Astrocyte of the spinal cord (primary cell): ENCODE measurements around the gene GABRD.

Experiments used
- DNase-seq: peaks from one replicate; pipeline ENCODE4 v3.0.0; 2011; ENCODE audit warnings: low read depth, low spot score
- H3K4me3 ChIP-seq: 2 replicates; pipeline ENCODE4 v1.5.1; 2011; ENCODE audit warnings: low read depth, mild to moderate bottlenecking, low read length, moderate library complexity
- in situ Hi-C: cut with HindIII; loops from 2 replicates; pipeline ENCODE4 v1.10.0; 2017; ENCODE audit warnings: low sequenced_read_pairs
- TF ChIP-seq, protein P1 (sequence below): IDR thresholded peaks from 2 replicates; pipeline ENCODE4 v1.5.1; 2012; ENCODE audit warnings: low read depth, mild to moderate bottlenecking, low read length, inconsistent platforms

Gene GABRD

DNA sequence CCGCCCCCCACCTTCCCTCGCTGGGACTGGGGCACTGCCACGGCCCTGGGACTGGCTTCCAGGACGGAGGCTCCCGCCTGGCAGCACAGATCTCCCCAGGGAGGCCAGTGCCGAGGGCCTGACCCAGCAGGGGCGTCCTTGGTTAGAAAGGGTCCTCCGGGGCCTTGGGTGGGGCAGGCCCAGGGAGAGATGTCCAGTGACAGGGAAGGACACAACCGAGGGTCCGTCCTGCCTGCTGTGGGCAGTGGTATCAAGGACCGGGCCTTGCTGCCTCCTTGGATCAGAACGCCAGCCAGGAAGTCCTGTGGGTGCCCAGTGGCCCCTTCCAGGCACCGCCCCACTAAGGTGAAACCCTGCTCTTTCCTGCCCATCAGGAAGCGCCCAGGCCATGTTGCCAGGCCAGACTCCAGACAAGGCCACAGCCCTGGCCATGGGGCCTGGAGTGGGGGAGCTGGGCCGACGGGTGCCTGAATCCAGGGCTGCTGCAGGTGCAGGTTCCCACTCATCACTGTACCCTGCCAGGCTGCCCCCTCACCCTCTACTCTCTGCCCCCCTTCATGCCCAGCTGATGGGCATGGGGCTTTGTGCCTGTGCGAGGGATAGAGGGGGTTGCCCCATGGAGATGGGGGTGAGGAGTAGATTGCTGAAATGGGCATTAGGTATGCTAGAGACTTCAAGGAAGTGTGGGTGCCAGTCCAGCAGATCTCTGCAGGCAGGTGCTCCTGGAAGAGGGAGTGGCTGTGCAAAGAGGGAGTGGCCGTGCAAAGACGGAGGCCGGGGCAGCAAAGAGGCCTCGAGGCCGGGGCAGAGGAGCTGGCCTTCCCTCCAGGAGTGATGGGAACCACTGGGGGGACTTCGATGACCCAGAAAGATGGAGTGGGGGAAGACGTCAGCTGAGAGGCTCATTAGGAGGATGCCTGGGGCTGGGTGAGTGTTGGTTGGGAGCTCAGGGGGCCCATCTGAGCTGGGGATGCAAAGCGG lies 28.9 kb downstream of the GABRD start:
- TF ChIP-seq, protein P1, sequence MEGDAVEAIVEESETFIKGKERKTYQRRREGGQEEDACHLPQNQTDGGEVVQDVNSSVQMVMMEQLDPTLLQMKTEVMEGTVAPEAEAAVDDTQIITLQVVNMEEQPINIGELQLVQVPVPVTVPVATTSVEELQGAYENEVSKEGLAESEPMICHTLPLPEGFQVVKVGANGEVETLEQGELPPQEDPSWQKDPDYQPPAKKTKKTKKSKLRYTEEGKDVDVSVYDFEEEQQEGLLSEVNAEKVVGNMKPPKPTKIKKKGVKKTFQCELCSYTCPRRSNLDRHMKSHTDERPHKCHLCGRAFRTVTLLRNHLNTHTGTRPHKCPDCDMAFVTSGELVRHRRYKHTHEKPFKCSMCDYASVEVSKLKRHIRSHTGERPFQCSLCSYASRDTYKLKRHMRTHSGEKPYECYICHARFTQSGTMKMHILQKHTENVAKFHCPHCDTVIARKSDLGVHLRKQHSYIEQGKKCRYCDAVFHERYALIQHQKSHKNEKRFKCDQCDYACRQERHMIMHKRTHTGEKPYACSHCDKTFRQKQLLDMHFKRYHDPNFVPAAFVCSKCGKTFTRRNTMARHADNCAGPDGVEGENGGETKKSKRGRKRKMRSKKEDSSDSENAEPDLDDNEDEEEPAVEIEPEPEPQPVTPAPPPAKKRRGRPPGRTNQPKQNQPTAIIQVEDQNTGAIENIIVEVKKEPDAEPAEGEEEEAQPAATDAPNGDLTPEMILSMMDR: no peak
- in situ Hi-C loops: no loop called here
- no peak overlapping the region for H3K4me3 ChIP-seq
- DNase-seq: no peak

DNA sequence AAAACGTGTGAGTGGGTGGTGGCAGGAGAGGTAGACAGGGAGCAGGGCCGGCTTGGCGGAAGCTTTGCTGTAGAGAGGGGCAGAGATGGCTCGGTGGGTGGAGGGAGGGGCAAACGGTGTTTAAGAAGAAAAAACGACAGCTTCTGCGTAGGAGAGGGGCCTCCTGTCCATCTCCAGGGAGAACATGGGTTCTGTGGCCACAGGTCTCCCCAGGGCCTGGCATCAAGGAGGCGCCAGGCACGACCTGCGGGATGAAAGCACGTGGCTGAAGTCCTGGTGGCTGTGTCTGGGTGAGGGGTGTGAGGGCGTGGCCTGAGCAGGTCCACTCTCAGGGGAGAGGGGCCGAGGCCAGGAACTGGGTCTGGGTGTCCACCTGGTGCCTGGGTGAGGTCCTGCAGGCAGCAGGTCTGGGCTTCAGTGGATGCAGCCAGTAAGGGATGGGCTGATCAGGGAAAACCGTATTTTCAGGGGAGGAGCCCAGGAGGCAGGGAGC lies 30.1 kb downstream of the GABRD start:
- in situ Hi-C loops: no loop called here
- TF ChIP-seq, protein P1: no peak
- no peak for DNase-seq
- no peak overlapping the region for H3K4me3 ChIP-seq

DNA sequence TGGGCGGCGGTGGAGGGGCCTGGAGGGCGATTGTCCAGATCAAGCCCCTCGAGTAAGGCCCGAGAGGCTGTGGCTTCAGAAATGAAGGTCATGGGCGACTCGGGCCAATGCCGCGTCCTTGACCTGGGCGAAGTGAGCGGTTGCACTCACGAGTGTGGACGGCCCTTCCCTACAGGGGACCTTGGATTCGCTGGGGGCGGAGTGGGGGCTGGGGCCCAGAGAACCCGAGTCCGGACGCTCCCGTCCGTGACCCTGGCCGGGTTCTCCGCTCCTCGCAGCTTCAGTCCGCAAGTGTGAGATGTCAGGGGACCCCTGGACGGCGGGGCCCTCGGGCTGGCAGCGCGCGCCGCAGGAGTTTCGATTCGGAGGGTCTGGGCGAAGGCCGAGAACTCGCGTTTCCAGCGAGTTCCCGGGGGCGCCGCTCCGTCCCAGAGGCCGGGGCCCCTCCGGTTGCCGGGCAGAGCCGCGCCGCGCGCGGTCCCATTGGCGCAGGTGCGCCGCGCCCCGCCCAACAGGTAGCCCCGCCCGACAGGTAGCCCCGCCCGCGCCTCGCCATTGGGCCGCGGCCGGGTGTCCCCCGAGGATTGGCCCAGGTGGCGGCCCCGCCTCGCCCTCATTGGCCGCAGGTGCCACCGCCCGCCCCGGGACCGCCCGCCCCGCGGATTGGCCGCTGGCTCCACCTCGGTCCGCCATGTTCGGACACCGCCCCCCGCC lies 30.7 kb downstream of the GABRD start, which contains the start of gene PRKCZ:
TSS of gene PRKCZ (plus strand) at position 694 of the 714 bp plus-strand sequence. CDS start 220 bp downstream, outside the sequence.
- TF ChIP-seq, protein P1: no peak
- no peak within 1 kb of the TSS for H3K4me3 ChIP-seq
- no peak for DNase-seq
- in situ Hi-C loops: no loop called here

DNA sequence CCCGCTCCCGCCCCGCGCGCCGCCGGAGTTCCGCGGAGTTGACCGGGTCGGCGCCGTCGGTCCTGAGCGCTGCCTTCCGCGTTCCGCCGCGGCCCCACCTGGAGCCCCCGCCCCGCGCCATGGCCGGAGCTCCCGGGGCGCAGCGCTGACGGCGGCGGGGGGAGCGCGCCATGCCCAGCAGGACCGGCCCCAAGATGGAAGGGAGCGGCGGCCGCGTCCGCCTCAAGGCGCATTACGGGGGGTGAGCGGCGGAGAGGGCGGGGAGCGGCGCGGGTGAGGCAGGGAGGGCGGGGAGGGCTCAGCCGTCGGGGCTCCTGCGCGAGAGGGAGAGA lies 31.3 kb downstream of the GABRD start:
- no peak overlapping the region for H3K4me3 ChIP-seq
- no peak for DNase-seq
- in situ Hi-C loops: no loop called here

DNA sequence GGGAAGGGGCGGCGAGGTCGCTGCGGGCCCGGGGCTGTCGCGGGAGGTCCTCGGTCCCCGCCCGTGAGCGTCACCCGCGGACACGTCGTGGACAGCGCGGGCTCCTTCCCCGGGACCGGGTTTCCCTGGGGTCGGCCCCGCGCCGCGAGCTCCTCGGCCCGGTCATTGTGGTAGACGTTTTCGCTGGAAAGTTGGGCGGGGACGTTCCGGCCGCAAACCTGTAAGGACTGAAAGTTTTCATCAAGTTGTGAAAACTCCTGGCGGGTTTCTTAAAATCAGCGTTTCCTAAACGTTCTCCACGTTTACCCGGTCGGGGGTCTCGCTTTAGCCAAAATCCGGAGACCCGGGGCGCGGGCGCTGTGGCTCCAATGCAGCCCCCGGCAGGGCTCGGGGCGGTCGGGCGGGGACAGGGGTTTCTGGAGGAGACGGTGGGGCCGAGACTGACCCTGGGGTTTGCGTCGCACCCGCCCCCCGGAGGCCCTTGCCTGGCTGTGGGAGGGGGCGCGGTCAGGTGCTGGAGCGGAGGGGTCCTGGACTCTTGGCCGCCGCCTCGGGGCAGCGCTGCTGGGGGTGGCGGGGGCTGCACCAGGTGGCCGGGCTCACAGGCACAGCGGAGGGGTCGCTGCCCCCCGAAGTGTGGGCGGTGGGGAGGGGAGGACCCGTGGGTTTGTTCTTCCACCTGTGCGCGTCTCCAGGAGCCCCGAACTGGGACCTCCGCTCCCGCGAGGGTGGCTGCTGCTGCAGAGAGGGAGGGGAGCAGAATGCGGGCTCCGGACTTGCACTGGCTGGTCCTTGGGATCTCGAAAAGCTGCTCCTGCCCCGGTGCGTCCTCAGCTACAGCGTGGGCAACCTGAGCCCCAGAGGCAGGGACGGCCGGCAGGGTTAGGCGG lies 31.9 kb downstream of the GABRD start:
- in situ Hi-C loops: no loop called here
- TF ChIP-seq, protein P1: no peak
- H3K4me3 ChIP-seq: no peak overlapping the region
- no peak for DNase-seq

More for the DNA sequence above, 31.3 kb downstream of the GABRD start:
- TF ChIP-seq, protein P1: no peak

DNA sequence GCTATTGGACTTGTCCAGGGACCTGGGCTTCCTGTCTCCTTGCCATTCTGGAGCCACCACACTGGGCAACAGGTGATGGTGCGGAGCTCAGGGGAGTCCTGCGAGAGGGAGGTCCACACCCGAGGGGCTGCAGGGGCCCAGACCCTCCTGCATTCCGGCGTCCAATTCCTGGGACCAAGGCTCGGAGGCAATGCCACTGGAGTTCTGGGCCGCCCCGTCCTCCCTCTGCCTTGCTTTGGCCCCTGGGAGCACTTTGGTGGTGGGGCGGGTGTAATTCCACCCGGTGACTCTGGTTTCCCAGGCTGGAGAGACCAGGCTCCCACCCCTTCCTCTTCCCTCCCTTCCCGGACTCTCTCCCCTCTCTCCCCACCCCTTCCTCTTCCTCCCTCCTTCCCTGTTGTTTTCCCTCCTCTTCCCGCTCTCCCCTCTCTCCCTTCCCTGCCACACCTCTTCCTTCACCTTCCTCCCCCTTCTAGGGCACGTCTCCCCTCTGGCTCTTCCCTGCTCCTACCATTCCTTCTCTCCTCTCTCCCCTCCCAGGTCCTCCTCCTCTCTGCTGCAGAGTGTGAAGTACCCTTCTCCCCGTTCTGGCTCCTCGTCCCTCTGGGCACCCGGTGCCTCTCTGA lies 33.0 kb downstream of the GABRD start:
- no peak overlapping the region for H3K4me3 ChIP-seq
- in situ Hi-C loops: no loop called here
- DNase-seq: no peak
- TF ChIP-seq, protein P1: no peak
